ENCODE measurements around the gene PDE4D.

Gene PDE4D

GRCh38 chr5:58926541-58926935 lies 967.0 kb downstream of the PDE4D start:
- no peak overlapping the region for H3K27ac ChIP-seq
- no peaks in the 10 kb centered on the region for H3K9me3 ChIP-seq (ENCODE audit: severe bottlenecking)
- no peak overlapping the region for H3K4me3 ChIP-seq (ENCODE audit: low read depth, low read length)
- DNase-seq: no peak
- no peaks in the 10 kb centered on the region for H3K27me3 ChIP-seq (ENCODE audit: insufficient read depth, low read depth, severe bottlenecking)
- no peak for TF ChIP-seq CTCF (IDR thresholded peaks at IDR 0.05; ENCODE audit: low read depth, low read length)
- no peaks in the 10 kb centered on the region for H3K36me3 ChIP-seq

GRCh38 chr5:58925627-58926540 lies 967.6 kb downstream of the PDE4D start:
- H3K27me3 ChIP-seq (ENCODE audit: insufficient read depth, low read depth, severe bottlenecking): no peaks in the 10 kb centered on the region
- H3K4me3 ChIP-seq (ENCODE audit: low read depth, low read length): no peak overlapping the region
- no peaks in the 10 kb centered on the region for H3K36me3 ChIP-seq
- DNase-seq: no peak
- no peak overlapping the region for H3K27ac ChIP-seq
- TF ChIP-seq CTCF (IDR thresholded peaks at IDR 0.05; ENCODE audit: low read depth, low read length): no peak
- no peaks in the 10 kb centered on the region for H3K9me3 ChIP-seq (ENCODE audit: severe bottlenecking)

- no peak for TF ChIP-seq CTCF (IDR thresholded peaks at IDR 0.05; ENCODE audit: low read depth, low read length)
- Histone ChIP-seq H3K9me3 (ENCODE audit: severe bottlenecking) (no peaks in the 10 kb centered on the region), H3K36me3 (no peaks in the 10 kb centered on the region), H3K27me3 (ENCODE audit: insufficient read depth, low read depth, severe bottlenecking) (no peaks in the 10 kb centered on the region), H3K27ac (no peak overlapping the region), H3K4me3 (ENCODE audit: low read depth, low read length) (no peak overlapping the region)
- DNase-seq: no peak
Measured at GRCh38 chr5:58924306-58924705, 969.2 kb downstream of the PDE4D start.

GRCh38 chr5:58923355-58923754 lies 970.2 kb downstream of the PDE4D start:
- no peak overlapping the region for H3K27ac ChIP-seq
- no peaks in the 10 kb centered on the region for H3K36me3 ChIP-seq
- no peaks in the 10 kb centered on the region for H3K27me3 ChIP-seq (ENCODE audit: insufficient read depth, low read depth, severe bottlenecking)
- H3K9me3 ChIP-seq (ENCODE audit: severe bottlenecking): no peaks in the 10 kb centered on the region
- H3K4me3 ChIP-seq (ENCODE audit: low read depth, low read length): no peak overlapping the region
- no peak for DNase-seq
- no peak for TF ChIP-seq CTCF (IDR thresholded peaks at IDR 0.05; ENCODE audit: low read depth, low read length)

- H3K27me3 ChIP-seq (ENCODE audit: insufficient read depth, low read depth, severe bottlenecking): no peaks in the 10 kb centered on the region
- no peak overlapping the region for H3K27ac ChIP-seq
- no peak overlapping the region for H3K4me3 ChIP-seq (ENCODE audit: low read depth, low read length)
- no peak for DNase-seq
- no peaks in the 10 kb centered on the region for H3K36me3 ChIP-seq
- no peak for TF ChIP-seq CTCF (IDR thresholded peaks at IDR 0.05; ENCODE audit: low read depth, low read length)
- no peaks in the 10 kb centered on the region for H3K9me3 ChIP-seq (ENCODE audit: severe bottlenecking)
Measured at GRCh38 chr5:58922461-58923171, 970.9 kb downstream of the PDE4D start.
